ENCODE measurements around the gene ATG13.

- TF ChIP-seq CTCF (IDR thresholded peaks at IDR 0.05) (no peak), POLR2A (IDR thresholded peaks at IDR 0.05) (no peak), POLR2AphosphoS5 (IDR thresholded peaks at IDR 0.05; ENCODE audit: insufficient read depth in 1 of 2, low read depth in 1 of 2) (no peak)
Measured at GRCh38 chr11:46635557-46636139, 18.3 kb downstream of the ATG13 start.
